ENCODE measurements around the gene N4BP3.

N4BP3 gene

GRCh38 chr5:178150977-178151734 lies 37.8 kb downstream of the N4BP3 start:
- DNase-seq = no peak

GRCh38 chr5:178152491-178153444 lies 39.4 kb downstream of the N4BP3 start:
- DNase-seq = no peak

GRCh38 chr5:178153530-178154340 lies 40.4 kb downstream of the N4BP3 start, which contains the start of gene NHP2:
Gene NHP2 (minus strand): TSS chr5:178153885. CDS start chr5:178153817, 68 bp downstream.
- DNase-seq = peak; percentile 93 to 97 (median 96)

- no peak for DNase-seq
Measured at GRCh38 chr5:178155065-178155464, 41.7 kb downstream of the N4BP3 start.

GRCh38 chr5:178160176-178160575 lies 46.8 kb downstream of the N4BP3 start:
- DNase-seq = no peak

GRCh38 chr5:178162481-178162880 lies 49.1 kb downstream of the N4BP3 start:
- DNase-seq = no peak

GRCh38 chr5:178163772-178164735 lies 50.7 kb downstream of the N4BP3 start:
- DNase-seq = peak; percentile 73 to 94 (median 83)

- no peak for DNase-seq
Measured at GRCh38 chr5:178165581-178165980, 52.2 kb downstream of the N4BP3 start.

GRCh38 chr5:178170455-178170854 lies 57.1 kb downstream of the N4BP3 start:
- no peak for DNase-seq

GRCh38 chr5:178174456-178174855 lies 61.1 kb downstream of the N4BP3 start:
- DNase-seq = no peak

All from T-helper 2 cell (primary cell).